WI38 (cell line): ENCODE measurements around the gene TRUB2.
A peak's percentile ranks its signal among the peaks of the same experiment; 100 is the strongest.

Experiments
- H3K4me3 ChIP-seq: 2 replicates; pipeline ENCODE4 v1.5.1; 2011; ENCODE audit warnings: low read depth, mild to moderate bottlenecking, control low read depth, low read length
- CTCF ChIP-seq: IDR thresholded peaks from 2 replicates; pipeline ENCODE4 v1.5.1; 2012; ENCODE audit warnings: low read depth, mild to moderate bottlenecking, control low read depth, low read length

Gene TRUB2

GRCh38 chr9:128325629-128326028 is 3.4 kb upstream of the TRUB2 start:
- H3K4me3 ChIP-seq: no peak overlapping the region
- TF ChIP-seq CTCF: no peak

- no peak overlapping the region for H3K4me3 ChIP-seq
- TF ChIP-seq CTCF: no peak
Observed at GRCh38 chr9:128324401-128324800, 2.2 kb upstream of the TRUB2 start.

- no peak for TF ChIP-seq CTCF
- peak overlapping the region; percentile 96 for H3K4me3 ChIP-seq
Observed at GRCh38 chr9:128323791-128324190, 1.5 kb upstream of the TRUB2 start.

GRCh38 chr9:128323212-128323730 is 1.0 kb upstream of the TRUB2 start:
- no peak for TF ChIP-seq CTCF
- peak overlapping the region; percentile 96 for H3K4me3 ChIP-seq

- peak overlapping the region; percentile 96 for H3K4me3 ChIP-seq
- TF ChIP-seq CTCF: no peak
Observed at GRCh38 chr9:128321879-128322403, 306 bp downstream of the TRUB2 start.

GRCh38 chr9:128321343-128321742 is 904 bp downstream of the TRUB2 start:
- H3K4me3 ChIP-seq: peak overlapping the region; percentile 96
- TF ChIP-seq CTCF: no peak

GRCh38 chr9:128317629-128318028 is 4.6 kb downstream of the TRUB2 start:
- TF ChIP-seq CTCF: no peak
- no peak overlapping the region for H3K4me3 ChIP-seq
